Neuronal stem cell (in vitro differentiated cells): ENCODE results near the gene SCUBE2.
"Not testable (repeated sequence)": the region's sequence is repeated elsewhere in the genome, so short reads cannot be mapped to it uniquely, and the experiment has no call there.

Experiments
- DNase-seq: peaks from one replicate; pipeline ENCODE4 v3.0.0-alpha.2; 2013; ENCODE audit warnings: low spot score
- H2AFZ ChIP-seq: one replicate; pipeline ENCODE4 v1.6.1; 2013; ENCODE audit warnings: mild to moderate bottlenecking, low read length, inconsistent platforms
- H2AK5ac ChIP-seq: 2 replicates; pipeline ENCODE4 v1.6.1; 2013; ENCODE audit warnings: low read depth, mild to moderate bottlenecking, inconsistent platforms, low read length, moderate library complexity, mixed read lengths
- H2BK120ac ChIP-seq: 2 replicates; pipeline ENCODE4 v1.6.1; 2013; ENCODE audit warnings: low read depth, mild to moderate bottlenecking, inconsistent platforms, low read length, moderate library complexity, mixed read lengths
- H2BK12ac ChIP-seq: one replicate; pipeline ENCODE4 v1.6.1; 2013; ENCODE audit warnings: low read length, inconsistent platforms
- H2BK15ac ChIP-seq: 2 replicates; pipeline ENCODE4 v1.6.1; 2013; ENCODE audit warnings: mild to moderate bottlenecking, low read length, inconsistent platforms, mixed read lengths
- H2BK5ac ChIP-seq: one replicate; pipeline ENCODE4 v1.6.1; 2013; ENCODE audit warnings: inconsistent platforms, mild to moderate bottlenecking, low read length, moderate library complexity
- H3K14ac ChIP-seq: one replicate; pipeline ENCODE4 v1.6.1; 2013; ENCODE audit warnings: low read length, inconsistent platforms
- H3K18ac ChIP-seq: 2 replicates; pipeline ENCODE4 v1.6.1; 2013; ENCODE audit warnings: low read length, inconsistent platforms
- H3K23ac ChIP-seq: 2 replicates; pipeline ENCODE4 v1.6.1; 2013; ENCODE audit warnings: low read depth, mild to moderate bottlenecking, mixed read lengths, low read length, inconsistent platforms; ENCODE audit not compliant: poor library complexity
- H3K27ac ChIP-seq: replicated peaks from 3 replicates; pipeline ENCODE4 v1.5.1; 2013; ENCODE audit warnings: low read length, inconsistent platforms
- H3K27me3 ChIP-seq, 3 experiments: 2 replicates each; pipeline ENCODE4 v1.6.1; 2013; ENCODE audit warnings: low read length in 3 of 3, mild to moderate bottlenecking in 2 of 3, inconsistent platforms in 1 of 3, low read depth in 1 of 3, mixed read lengths in 1 of 3, moderate library complexity in 1 of 3; ENCODE audit not compliant: control insufficient read depth in 3 of 3, insufficient read depth in 3 of 3
- H3K36me3 ChIP-seq, 2 donors: replicated peaks in 1 of 2; 2 replicates each; pipeline ENCODE4 v1.6.1; 2013; ENCODE audit warnings: low read length in 2 of 2; ENCODE audit not compliant: control insufficient read depth in 2 of 2, insufficient read depth in 2 of 2
- H3K4ac ChIP-seq: 2 replicates; pipeline ENCODE4 v1.6.1; 2013; ENCODE audit warnings: inconsistent platforms, mild to moderate bottlenecking, low read length, moderate library complexity
- H3K4me1 ChIP-seq, 2 donors: 1 replicate in 1 of 2; 2 replicates in 1 of 2; pipeline ENCODE4 v1.6.1; 2013; ENCODE audit warnings: low read length in 2 of 2, low read depth in 1 of 2; ENCODE audit not compliant: control insufficient read depth in 2 of 2, insufficient read depth in 1 of 2
- H3K4me2 ChIP-seq: one replicate; pipeline ENCODE4 v1.6.1; 2013; ENCODE audit warnings: mild to moderate bottlenecking, low read length, inconsistent platforms; ENCODE audit not compliant: insufficient read depth, poor library complexity, severe bottlenecking
- H3K4me3 ChIP-seq, 2 donors: 2 replicates each; pipeline ENCODE4 v1.5.1; 2013; ENCODE audit warnings: low read length in 2 of 2, mild to moderate bottlenecking in 2 of 2, inconsistent platforms in 1 of 2, moderate library complexity in 1 of 2
- H3K79me1 ChIP-seq: one replicate; pipeline ENCODE4 v1.6.1; 2013; ENCODE audit warnings: low read depth, mild to moderate bottlenecking, inconsistent platforms, low read length, moderate library complexity
- H3K9ac ChIP-seq: one replicate; pipeline ENCODE4 v1.6.1; 2013; ENCODE audit warnings: mild to moderate bottlenecking, low read depth, low read length, inconsistent platforms; ENCODE audit not compliant: poor library complexity
- H3K9me3 ChIP-seq, 2 donors: replicated peaks in 1 of 2; 2 replicates each; pipeline versions ENCODE3 to v1.6.1; 2013; ENCODE audit warnings: low read length in 2 of 2, mild to moderate bottlenecking in 2 of 2, inconsistent platforms in 1 of 2, low read depth in 1 of 2, mixed read lengths in 1 of 2, moderate library complexity in 1 of 2; ENCODE audit not compliant: control insufficient read depth in 2 of 2, insufficient read depth in 1 of 2
- H4K8ac ChIP-seq: one replicate; pipeline ENCODE4 v1.6.1; 2013; ENCODE audit warnings: low read depth, mild to moderate bottlenecking, inconsistent platforms, low read length, moderate library complexity
- H4K91ac ChIP-seq: one replicate; pipeline ENCODE4 v1.6.1; 2013; ENCODE audit warnings: low read length, low read depth, mild to moderate bottlenecking, inconsistent platforms; ENCODE audit not compliant: poor library complexity
- WGBS, 2 donors: extraction: QIAGEN DNeasy Blood & Tissue Kit; methylation state at CpG; one replicate each; pipeline ENCODE4 v1.1.7; 2013; ENCODE audit warnings: missing lambda C conversion rate in 2 of 2, mixed read lengths in 1 of 2; ENCODE audit not compliant: insufficient read length in 2 of 2, insufficient replicate concordance in 1 of 2; ENCODE audit errors: extremely low coverage in 2 of 2; 5-methylcytosine and 5-hydroxymethylcytosine counted together

SCUBE2 gene

DNA sequence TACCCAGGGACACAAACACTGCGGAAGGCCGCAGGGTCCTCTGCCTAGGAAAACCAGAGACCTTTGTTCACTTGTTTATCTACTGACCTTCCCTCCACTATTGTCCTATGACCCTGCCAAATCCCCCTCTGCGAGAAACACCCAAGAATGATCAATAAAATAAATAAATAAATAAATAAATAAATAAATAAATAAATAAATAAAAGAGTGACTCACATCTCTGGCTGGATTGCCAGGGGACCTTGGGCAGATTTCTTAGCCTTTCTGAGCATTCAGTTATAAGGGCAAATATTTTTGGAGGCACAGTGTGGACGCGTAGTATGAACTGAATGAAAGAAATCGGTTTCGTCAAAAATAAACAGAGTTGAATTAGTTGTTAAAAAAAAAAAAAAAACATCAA lies 112.0 kb downstream of the SCUBE2 start:
- WGBS, 2 donors, result no CpG with 5 or more reads among the region's 7 CpGs
- H3K23ac ChIP-seq, result not testable (repeated sequence)

GRCh38 chr11:8973121-8973520 lies 118.3 kb downstream of the SCUBE2 start:
- Histone ChIP-seq H3K27me3 (no peaks in the 10 kb centered on the region), H2BK120ac (no peak overlapping the region), H3K27ac (no peak overlapping the region), H3K4me1 (no peaks in the 10 kb centered on the region), H2AFZ (no peak overlapping the region), H3K4me2 (no peak overlapping the region), H2BK15ac (no peak overlapping the region), H4K91ac (no peak overlapping the region), H2BK12ac (no peak overlapping the region), H3K79me1 (no peaks in the 10 kb centered on the region), H3K4me3 (no peak overlapping the region), H3K9me3 (no peaks in the 10 kb centered on the region), H3K18ac (no peak overlapping the region), H3K4ac (no peak overlapping the region), H3K36me3 (no peaks in the 10 kb centered on the region), H3K14ac (no peak overlapping the region), H3K23ac (no peak overlapping the region), H2AK5ac (no peak overlapping the region), H3K9ac (no peak overlapping the region), H2BK5ac (no peak overlapping the region), H4K8ac (no peak overlapping the region)
- no CpG with 5 or more reads among the region's 3 CpGs for WGBS, 2 donors
- no peak for DNase-seq

More for the DNA sequence above, 112.0 kb downstream of the SCUBE2 start:
- H2BK15ac ChIP-seq, H3K27me3 ChIP-seq, H3K14ac ChIP-seq, H3K9ac ChIP-seq, H4K8ac ChIP-seq, H3K9me3 ChIP-seq, H3K36me3 ChIP-seq, H3K4me2 ChIP-seq, H2AK5ac ChIP-seq, H3K4me1 ChIP-seq, H3K4ac ChIP-seq, H3K27ac ChIP-seq, H2BK120ac ChIP-seq, DNase-seq, H3K79me1 ChIP-seq, H2BK5ac ChIP-seq, H2AFZ ChIP-seq, H4K91ac ChIP-seq, H3K18ac ChIP-seq, H2BK12ac ChIP-seq, H3K4me3 ChIP-seq: not testable (repeated sequence)

DNA sequence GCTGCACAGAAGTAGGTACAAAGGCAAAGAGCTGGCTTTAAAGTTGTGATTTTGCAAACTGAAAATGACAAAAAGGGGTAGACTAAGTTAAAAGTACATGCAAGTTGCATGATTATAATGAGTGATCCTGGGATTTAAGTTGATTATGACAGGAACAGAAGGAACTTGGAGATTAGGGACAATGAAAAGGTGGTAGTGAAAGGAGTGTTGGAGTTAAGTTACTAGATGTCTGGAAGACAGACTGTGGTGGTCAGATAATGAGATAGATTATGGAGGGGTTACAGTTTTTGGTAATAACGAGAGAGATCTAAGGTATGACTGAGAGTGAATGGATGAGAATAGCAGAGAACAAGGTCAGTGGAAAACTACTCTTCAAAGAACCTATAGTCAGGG lies 119.5 kb downstream of the SCUBE2 start:
- H2AFZ ChIP-seq, result no peak overlapping the region
- no peak overlapping the region for H3K27ac ChIP-seq
- peaks cover 0 to 5% of the 10 kb centered on the region in 2 donors for H3K36me3 ChIP-seq
- H3K4me2 ChIP-seq, result no peak overlapping the region
- H3K18ac ChIP-seq, result no peak overlapping the region
- no peak overlapping the region for H3K9ac ChIP-seq
- H3K27me3 ChIP-seq, result no peaks in the 10 kb centered on the region
- no peak overlapping the region for H2BK15ac ChIP-seq
- no peak for DNase-seq
- H3K23ac ChIP-seq, result no peak overlapping the region
- no peak overlapping the region for H2BK120ac ChIP-seq
- no peak overlapping the region for H2AK5ac ChIP-seq
- no CpG with 5 or more reads among the region's 1 CpG for WGBS, 2 donors
- H3K4ac ChIP-seq, result no peak overlapping the region
- H2BK5ac ChIP-seq, result no peak overlapping the region
- H3K9me3 ChIP-seq, result no peaks in the 10 kb centered on the region
- no peak overlapping the region for H4K8ac ChIP-seq
- no peak overlapping the region for H3K4me3 ChIP-seq
- H3K14ac ChIP-seq, result no peak overlapping the region
- H3K4me1 ChIP-seq, result no peaks in the 10 kb centered on the region
- no peak overlapping the region for H4K91ac ChIP-seq
- H3K79me1 ChIP-seq, result no peaks in the 10 kb centered on the region
- H2BK12ac ChIP-seq, result no peak overlapping the region

DNA sequence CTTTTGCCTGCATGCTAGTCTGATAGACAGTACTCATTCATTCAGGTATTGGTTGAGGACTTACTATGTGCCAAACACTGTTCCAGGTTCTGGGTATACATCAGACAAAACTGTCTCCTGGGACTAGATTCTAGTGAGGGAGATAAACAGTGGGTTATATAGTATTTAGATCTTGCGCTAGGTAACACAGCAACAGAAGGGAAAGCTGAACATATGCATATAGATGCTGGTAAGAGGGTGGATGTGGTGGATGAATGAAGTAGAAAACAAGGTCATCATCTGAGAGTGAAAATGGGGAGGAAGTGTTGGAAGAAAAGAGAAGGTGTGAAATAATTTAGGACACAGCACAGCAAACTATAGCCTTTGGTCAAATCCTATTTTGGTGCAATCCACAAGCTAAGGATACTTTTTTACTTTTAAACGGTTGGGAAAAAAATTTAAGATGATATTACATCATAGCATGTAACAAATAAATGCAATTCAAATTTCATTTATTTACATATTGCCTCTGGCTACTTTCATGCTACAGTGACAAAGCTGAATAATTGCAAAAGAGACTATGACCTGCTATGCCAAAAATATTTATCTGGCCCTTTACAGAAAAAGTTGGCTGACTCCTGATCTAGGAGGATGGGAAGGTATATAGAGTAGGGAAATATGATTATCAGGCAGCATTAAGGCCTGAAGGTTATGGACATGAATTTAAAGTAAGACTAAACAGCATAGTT lies 120.0 kb downstream of the SCUBE2 start:
- Histone ChIP-seq H2BK15ac (no peak overlapping the region), H3K79me1 (no peaks in the 10 kb centered on the region), H3K18ac (no peak overlapping the region), H4K8ac (no peak overlapping the region), H4K91ac (no peak overlapping the region), H3K4me1 (no peaks in the 10 kb centered on the region), H2BK120ac (no peak overlapping the region), H3K27me3 (no peaks in the 10 kb centered on the region), H2AFZ (no peak overlapping the region), H3K9me3 (no peaks in the 10 kb centered on the region), H2BK5ac (no peak overlapping the region), H2BK12ac (no peak overlapping the region), H3K36me3 (peaks cover 0 to 5% of the 10 kb centered on the region in 2 donors), H2AK5ac (no peak overlapping the region), H3K4me2 (no peak overlapping the region), H3K4me3 (no peak overlapping the region), H3K9ac (no peak overlapping the region), H3K23ac (no peak overlapping the region), H3K27ac (no peak overlapping the region), H3K14ac (no peak overlapping the region), H3K4ac (no peak overlapping the region)
- DNase-seq, result no peak
- no CpG with 5 or more reads among the region's 2 CpGs for WGBS, 2 donors
